H1 (cell line): Measurements from ENCODE around the gene NT5C3B. TPM values are rescaled to one million over a fixed set of nuclear protein-coding genes. Genes with fewer than 3 reads are reported as not detected.

Experiments
- BRCA1 ChIP-seq: IDR thresholded peaks from 2 replicates; pipeline ENCODE4 v1.6.1; 2012; ENCODE audit warnings: low read depth, low read length, improper control_type of control experiment
- TEAD4 ChIP-seq: IDR thresholded peaks from 2 replicates; pipeline ENCODE4 v1.6.1; 2012; ENCODE audit warnings: low read depth, low read length, inconsistent platforms, mixed read lengths
- polyA plus RNA-seq, 7 experiments: library from polyadenylated mRNA; depleted of rRNA in 3 of 7; stranded (reverse) in 5 of 7; unstranded in 2 of 7; fragments of >200 nt in 5 of 7; fragments of 200-250 nt in 2 of 7; gene quantifications; 1 replicate in 5 of 7; 2 replicates in 1 of 7; 4 replicates in 1 of 7; pipeline versions ENCODE4 v1.2.1 to v1.2.3, GENCODE V29; 2011 to 2013; ENCODE audit warnings: missing spikeins in 2 of 7, mixed read lengths in 2 of 7
- total RNA-seq: library from RNA; stranded (reverse); fragmentation: NEBNext Ultra II Directional; extraction: Animal tissue kit (Norgen Biotek cat#: 25700); gene quantifications from 2 replicates; pipeline ENCODE4 v1.2.1, GENCODE V29; 2021
- TF ChIP-seq, protein P1 (sequence below): fragments of 300-600 bp; sonication (generic); IDR thresholded peaks from 2 replicates; pipeline ENCODE4 v1.7.1; 2012; ENCODE audit warnings: low read length, moderate library complexity, mild to moderate bottlenecking, inconsistent platforms; ENCODE audit not compliant: insufficient replicate concordance

Gene NT5C3B
- total and polyA plus RNA-seq, 2 of the 8 experiments (the other 6 are each of a cell fraction or from before 2014, with no cell fraction given) = 68.7 to 94.5 TPM

DNA sequence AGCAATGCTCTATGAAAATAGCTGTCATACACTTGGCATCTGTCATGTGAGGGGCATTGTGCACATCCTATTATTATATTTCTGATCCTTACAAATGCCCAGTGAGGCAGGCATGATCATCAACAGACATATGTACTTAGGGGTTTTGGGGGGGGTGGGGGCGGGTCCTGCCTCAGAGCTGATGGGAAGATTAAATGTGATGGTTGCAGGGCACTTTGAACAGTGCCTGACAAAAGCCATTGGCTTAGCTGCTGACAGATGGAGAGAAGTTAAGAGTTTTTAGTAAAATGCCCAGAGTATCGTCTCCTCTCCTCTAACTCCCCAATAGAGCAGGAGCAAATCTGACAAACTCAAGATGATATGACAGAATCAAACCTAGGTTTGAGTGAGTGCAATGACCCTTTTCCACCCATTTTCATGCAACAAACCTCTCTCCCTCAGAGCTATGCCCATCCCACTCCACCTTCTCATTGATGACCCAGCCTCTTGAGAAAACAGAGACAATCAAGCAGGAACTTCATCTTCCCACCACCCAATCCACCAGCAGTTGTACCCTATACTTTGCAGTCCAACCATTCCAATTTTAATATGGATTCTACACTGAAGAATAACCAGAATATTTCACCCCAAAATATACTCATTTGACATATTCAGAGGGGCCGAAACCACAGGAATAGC is 24.4 kb upstream of the NT5C3B start (continued):
- TF ChIP-seq, protein P1, sequence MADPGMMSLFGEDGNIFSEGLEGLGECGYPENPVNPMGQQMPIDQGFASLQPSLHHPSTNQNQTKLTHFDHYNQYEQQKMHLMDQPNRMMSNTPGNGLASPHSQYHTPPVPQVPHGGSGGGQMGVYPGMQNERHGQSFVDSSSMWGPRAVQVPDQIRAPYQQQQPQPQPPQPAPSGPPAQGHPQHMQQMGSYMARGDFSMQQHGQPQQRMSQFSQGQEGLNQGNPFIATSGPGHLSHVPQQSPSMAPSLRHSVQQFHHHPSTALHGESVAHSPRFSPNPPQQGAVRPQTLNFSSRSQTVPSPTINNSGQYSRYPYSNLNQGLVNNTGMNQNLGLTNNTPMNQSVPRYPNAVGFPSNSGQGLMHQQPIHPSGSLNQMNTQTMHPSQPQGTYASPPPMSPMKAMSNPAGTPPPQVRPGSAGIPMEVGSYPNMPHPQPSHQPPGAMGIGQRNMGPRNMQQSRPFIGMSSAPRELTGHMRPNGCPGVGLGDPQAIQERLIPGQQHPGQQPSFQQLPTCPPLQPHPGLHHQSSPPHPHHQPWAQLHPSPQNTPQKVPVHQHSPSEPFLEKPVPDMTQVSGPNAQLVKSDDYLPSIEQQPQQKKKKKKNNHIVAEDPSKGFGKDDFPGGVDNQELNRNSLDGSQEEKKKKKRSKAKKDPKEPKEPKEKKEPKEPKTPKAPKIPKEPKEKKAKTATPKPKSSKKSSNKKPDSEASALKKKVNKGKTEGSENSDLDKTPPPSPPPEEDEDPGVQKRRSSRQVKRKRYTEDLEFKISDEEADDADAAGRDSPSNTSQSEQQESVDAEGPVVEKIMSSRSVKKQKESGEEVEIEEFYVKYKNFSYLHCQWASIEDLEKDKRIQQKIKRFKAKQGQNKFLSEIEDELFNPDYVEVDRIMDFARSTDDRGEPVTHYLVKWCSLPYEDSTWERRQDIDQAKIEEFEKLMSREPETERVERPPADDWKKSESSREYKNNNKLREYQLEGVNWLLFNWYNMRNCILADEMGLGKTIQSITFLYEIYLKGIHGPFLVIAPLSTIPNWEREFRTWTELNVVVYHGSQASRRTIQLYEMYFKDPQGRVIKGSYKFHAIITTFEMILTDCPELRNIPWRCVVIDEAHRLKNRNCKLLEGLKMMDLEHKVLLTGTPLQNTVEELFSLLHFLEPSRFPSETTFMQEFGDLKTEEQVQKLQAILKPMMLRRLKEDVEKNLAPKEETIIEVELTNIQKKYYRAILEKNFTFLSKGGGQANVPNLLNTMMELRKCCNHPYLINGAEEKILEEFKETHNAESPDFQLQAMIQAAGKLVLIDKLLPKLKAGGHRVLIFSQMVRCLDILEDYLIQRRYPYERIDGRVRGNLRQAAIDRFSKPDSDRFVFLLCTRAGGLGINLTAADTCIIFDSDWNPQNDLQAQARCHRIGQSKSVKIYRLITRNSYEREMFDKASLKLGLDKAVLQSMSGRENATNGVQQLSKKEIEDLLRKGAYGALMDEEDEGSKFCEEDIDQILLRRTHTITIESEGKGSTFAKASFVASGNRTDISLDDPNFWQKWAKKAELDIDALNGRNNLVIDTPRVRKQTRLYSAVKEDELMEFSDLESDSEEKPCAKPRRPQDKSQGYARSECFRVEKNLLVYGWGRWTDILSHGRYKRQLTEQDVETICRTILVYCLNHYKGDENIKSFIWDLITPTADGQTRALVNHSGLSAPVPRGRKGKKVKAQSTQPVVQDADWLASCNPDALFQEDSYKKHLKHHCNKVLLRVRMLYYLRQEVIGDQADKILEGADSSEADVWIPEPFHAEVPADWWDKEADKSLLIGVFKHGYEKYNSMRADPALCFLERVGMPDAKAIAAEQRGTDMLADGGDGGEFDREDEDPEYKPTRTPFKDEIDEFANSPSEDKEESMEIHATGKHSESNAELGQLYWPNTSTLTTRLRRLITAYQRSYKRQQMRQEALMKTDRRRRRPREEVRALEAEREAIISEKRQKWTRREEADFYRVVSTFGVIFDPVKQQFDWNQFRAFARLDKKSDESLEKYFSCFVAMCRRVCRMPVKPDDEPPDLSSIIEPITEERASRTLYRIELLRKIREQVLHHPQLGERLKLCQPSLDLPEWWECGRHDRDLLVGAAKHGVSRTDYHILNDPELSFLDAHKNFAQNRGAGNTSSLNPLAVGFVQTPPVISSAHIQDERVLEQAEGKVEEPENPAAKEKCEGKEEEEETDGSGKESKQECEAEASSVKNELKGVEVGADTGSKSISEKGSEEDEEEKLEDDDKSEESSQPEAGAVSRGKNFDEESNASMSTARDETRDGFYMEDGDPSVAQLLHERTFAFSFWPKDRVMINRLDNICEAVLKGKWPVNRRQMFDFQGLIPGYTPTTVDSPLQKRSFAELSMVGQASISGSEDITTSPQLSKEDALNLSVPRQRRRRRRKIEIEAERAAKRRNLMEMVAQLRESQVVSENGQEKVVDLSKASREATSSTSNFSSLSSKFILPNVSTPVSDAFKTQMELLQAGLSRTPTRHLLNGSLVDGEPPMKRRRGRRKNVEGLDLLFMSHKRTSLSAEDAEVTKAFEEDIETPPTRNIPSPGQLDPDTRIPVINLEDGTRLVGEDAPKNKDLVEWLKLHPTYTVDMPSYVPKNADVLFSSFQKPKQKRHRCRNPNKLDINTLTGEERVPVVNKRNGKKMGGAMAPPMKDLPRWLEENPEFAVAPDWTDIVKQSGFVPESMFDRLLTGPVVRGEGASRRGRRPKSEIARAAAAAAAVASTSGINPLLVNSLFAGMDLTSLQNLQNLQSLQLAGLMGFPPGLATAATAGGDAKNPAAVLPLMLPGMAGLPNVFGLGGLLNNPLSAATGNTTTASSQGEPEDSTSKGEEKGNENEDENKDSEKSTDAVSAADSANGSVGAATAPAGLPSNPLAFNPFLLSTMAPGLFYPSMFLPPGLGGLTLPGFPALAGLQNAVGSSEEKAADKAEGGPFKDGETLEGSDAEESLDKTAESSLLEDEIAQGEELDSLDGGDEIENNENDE = no peak
- TF ChIP-seq BRCA1 = no peak
- no peak for TF ChIP-seq TEAD4
